Endothelial cell of umbilical vein (primary cell): Measurements from ENCODE around the gene WASHC2C. TPM values are rescaled to one million over a fixed set of nuclear protein-coding genes. Genes with fewer than 3 reads are reported as not detected.
A peak's percentile ranks its signal among the peaks of the same experiment; 100 is the strongest.
"Not testable (repeated sequence)": the region's sequence is repeated elsewhere in the genome, so short reads cannot be mapped to it uniquely, and the experiment has no call there.

Experiments used
- BruUV-seq: library from RNA; stranded (reverse); fragments of 400-500 nt; replicated peaks from 2 replicates; lab custom pipeline; 2021; lab: Mats Ljungman, UMichigan
- CTCF ChIA-PET: fragments of 300-600, 350-600 bp; sonication (Branson Sonifier 250); formaldehyde crosslinking; loops from one replicate; lab custom pipeline; 2021; ENCODE audit warnings: antibody characterized with exemption, inconsistent platforms; lab: Charles Lee
- POLR2A ChIA-PET: fragments of 300-600, 350-600 bp; sonication (Branson Sonifier 250); formaldehyde crosslinking; loops from one replicate; lab custom pipeline; 2021; ENCODE audit warnings: antibody characterized with exemption, inconsistent platforms; lab: Charles Lee
- DNase-seq: peaks from one replicate; pipeline ENCODE4 v3.0.0-alpha.2; 2011; ENCODE audit warnings: low read depth, low spot score
- FAIRE-seq: peaks from 2 replicates; lab custom pipeline; 2011; peaks lifted over from hg19 to GRCh38; lab: Jason Lieb, UNC
- H2AFZ ChIP-seq: 2 replicates; pipeline ENCODE4 v1.6.0; 2012; ENCODE audit warnings: low read depth, low read length, control low read depth, inconsistent platforms
- H3K27ac ChIP-seq: 2 replicates; pipeline ENCODE4 v1.5.1; 2011; ENCODE audit warnings: low read depth, mild to moderate bottlenecking, control low read depth, low read length, moderate library complexity; ENCODE audit not compliant: insufficient read depth
- H3K27me3 ChIP-seq, 2 experiments: 2 replicates each; pipeline versions ENCODE4 v1.6.0 to v1.6.1; 2011; ENCODE audit warnings: low read length in 2 of 2, mixed read lengths in 1 of 2; ENCODE audit not compliant: control insufficient read depth in 2 of 2, insufficient read depth in 2 of 2
- H3K36me3 ChIP-seq, 2 experiments: 2 replicates in 1 of 2; 3 replicates in 1 of 2; pipeline ENCODE4 v1.5.1; 2011; ENCODE audit warnings: low read length in 2 of 2, mild to moderate bottlenecking in 1 of 2, moderate library complexity in 1 of 2; ENCODE audit not compliant: control insufficient read depth in 2 of 2, insufficient read depth in 2 of 2; ENCODE audit errors: extremely low read depth in 1 of 2
- H3K4me1 ChIP-seq: 3 replicates; pipeline ENCODE4 v1.5.1; 2011; ENCODE audit warnings: mild to moderate bottlenecking, low read length; ENCODE audit not compliant: control insufficient read depth, insufficient read depth; ENCODE audit errors: extremely low read depth
- H3K4me2 ChIP-seq: 2 replicates; pipeline ENCODE4 v1.6.1; 2011; ENCODE audit warnings: low read length, control low read depth, mixed read lengths; ENCODE audit not compliant: insufficient read depth
- H3K4me3 ChIP-seq, 3 experiments: fragments of 200-600 bp in 1 of 3; sonication (generic), shearing (Covaris generic) in 1 of 3; replicated peaks in 1 of 3; 2 replicates each; pipeline ENCODE4 v1.5.1; 2011 to 2016; ENCODE audit warnings: control low read depth in 3 of 3, low read length in 3 of 3, mild to moderate bottlenecking in 2 of 3, inconsistent platforms in 1 of 3, low read depth in 1 of 3, moderate library complexity in 1 of 3; ENCODE audit not compliant: insufficient read depth in 1 of 3
- H3K79me2 ChIP-seq: 2 replicates; pipeline ENCODE4 v1.6.0; 2012; ENCODE audit warnings: low read length, inconsistent platforms; ENCODE audit not compliant: control insufficient read depth, insufficient read depth
- H3K9ac ChIP-seq: replicated peaks from 2 replicates; pipeline ENCODE3; 2011; ENCODE audit warnings: low read length, control low read depth; ENCODE audit not compliant: insufficient read depth; ENCODE audit errors: extremely low read depth
- H3K9me1 ChIP-seq: replicated peaks from 3 replicates; pipeline ENCODE4 v1.6.0; 2011; ENCODE audit warnings: mild to moderate bottlenecking, low read length; ENCODE audit not compliant: control insufficient read depth, insufficient read depth; ENCODE audit errors: extremely low read depth
- H3K9me3 ChIP-seq: replicated peaks from 2 replicates; pipeline ENCODE4 v1.5.1; 2012; ENCODE audit warnings: low read length, inconsistent platforms; ENCODE audit not compliant: control insufficient read depth, insufficient read depth
- H4K20me1 ChIP-seq: replicated peaks from 2 replicates; pipeline ENCODE3; 2011; ENCODE audit warnings: mild to moderate bottlenecking, low read length; ENCODE audit not compliant: control insufficient read depth, insufficient read depth; ENCODE audit errors: extremely low read depth
- dilution Hi-C: fragments of 300-500 bp; cut with MboI; formaldehyde crosslinking; loops from one replicate; pipeline ENCODE4 v1.15.0; 2019; ENCODE audit warnings: low sequenced_read_pairs; ENCODE audit not compliant: extremely low pct_ligation_motif_present
- intact Hi-C: fragments of 100-400 bp; cut with micrococcal nuclease; formaldehyde crosslinking; loops from one replicate; pipeline ENCODE4 v1.10.0; 2022
- polyA plus RNA-seq, 4 experiments: library from polyadenylated mRNA; depleted of rRNA in 3 of 4; stranded (reverse) in 3 of 4; unstranded in 1 of 4; fragments of >200 nt; gene quantifications; 2 replicates each; pipeline versions ENCODE4 v1.2.1 to v1.2.3, GENCODE V29; 2011 to 2012; ENCODE audit warnings: missing spikeins in 1 of 4
- total RNA-seq: library from RNA; stranded (reverse); gene quantifications from 2 replicates; pipeline ENCODE4 v1.2.3, GENCODE V29; 2021

WASHC2C gene
- total and polyA plus RNA-seq, 2 donors (not counting 3 experiments of a cell fraction or from before 2014, with no cell fraction given): 13.9 to 48.6 TPM

- H3K9me1 ChIP-seq, H3K27me3 ChIP-seq, FAIRE-seq, H3K9me3 ChIP-seq, H3K4me1 ChIP-seq, H4K20me1 ChIP-seq, H3K36me3 ChIP-seq, BruUV-seq, H2AFZ ChIP-seq, H3K79me2 ChIP-seq, H3K27ac ChIP-seq, POLR2A ChIA-PET, CTCF ChIA-PET, intact Hi-C loops, H3K4me2 ChIP-seq, H3K9ac ChIP-seq, H3K4me3 ChIP-seq, DNase-seq, dilution Hi-C loops: not testable (repeated sequence)
Observed at GRCh38 chr10:45721503-45721902, 5.6 kb upstream of the WASHC2C start.

GRCh38 chr10:45723851-45724250 is 3.2 kb upstream of the WASHC2C start:
- H3K4me1 ChIP-seq, H2AFZ ChIP-seq, H3K4me3 ChIP-seq, DNase-seq, FAIRE-seq, H3K9me3 ChIP-seq, dilution Hi-C loops, H3K9ac ChIP-seq, H3K4me2 ChIP-seq, H3K27ac ChIP-seq, BruUV-seq, H3K36me3 ChIP-seq, H4K20me1 ChIP-seq, H3K27me3 ChIP-seq, H3K9me1 ChIP-seq, H3K79me2 ChIP-seq, POLR2A ChIA-PET: not testable (repeated sequence)
- CTCF ChIA-PET: interaction anchor here (2.1 kb wide), 1 partner anchor 259 kb away, joined by 8 read pairs; no protein-coding TSS in a partner anchor
- intact Hi-C loops: loop anchor here (2.0 kb wide), 1 partner anchor 51 kb away; the partner anchor contains the start of gene ZFAND4

- peak overlapping the region; percentile 71 for H3K9ac ChIP-seq
- DNase-seq, CTCF ChIA-PET, H3K27me3 ChIP-seq, H4K20me1 ChIP-seq, FAIRE-seq, dilution Hi-C loops, H3K36me3 ChIP-seq, H3K79me2 ChIP-seq, H3K4me2 ChIP-seq, POLR2A ChIA-PET, H3K9me1 ChIP-seq, intact Hi-C loops, H3K4me1 ChIP-seq, BruUV-seq, H3K9me3 ChIP-seq: not testable (repeated sequence)
- peak overlapping the region; percentile 74 to 80 (median 74) for H3K4me3 ChIP-seq
- peak overlapping the region; percentile 96 for H2AFZ ChIP-seq
- H3K27ac ChIP-seq: peak overlapping the region; percentile 43
Observed at GRCh38 chr10:45727421-45727965, 427 bp downstream of the WASHC2C start.

GRCh38 chr10:45734449-45734848 is 7.4 kb downstream of the WASHC2C start:
- POLR2A ChIA-PET, dilution Hi-C loops, BruUV-seq: not testable (repeated sequence)

More at GRCh38 chr10:45734449-45734848, 7.4 kb downstream of the WASHC2C start:
- H3K9me1 ChIP-seq, H3K9me3 ChIP-seq, H3K4me2 ChIP-seq, H4K20me1 ChIP-seq, H3K4me1 ChIP-seq, H3K9ac ChIP-seq, intact Hi-C loops, H3K36me3 ChIP-seq, H3K79me2 ChIP-seq, DNase-seq, H3K4me3 ChIP-seq, H3K27me3 ChIP-seq, H2AFZ ChIP-seq, H3K27ac ChIP-seq, FAIRE-seq: not testable (repeated sequence)
- CTCF ChIA-PET: interaction anchor here (1.1 to 1.2 kb wide), 3 partner anchors 269 to 499 kb away, joined by 3 to 5 read pairs (median 3); no protein-coding TSS in a partner anchor
